Endothelial cell of umbilical vein (primary cell): Measurements from ENCODE around the gene EFNA5. TPM values are rescaled to one million over a fixed set of nuclear protein-coding genes. Genes with fewer than 3 reads are reported as not detected.

Source experiments
- BruUV-seq: library from RNA; stranded (reverse); fragments of 400-500 nt; replicated peaks from 2 replicates; lab custom pipeline; 2021; lab: Mats Ljungman, UMichigan
- CTCF ChIA-PET: fragments of 300-600, 350-600 bp; sonication (Branson Sonifier 250); formaldehyde crosslinking; loops from one replicate; lab custom pipeline; 2021; ENCODE audit warnings: antibody characterized with exemption, inconsistent platforms; lab: Charles Lee
- POLR2A ChIA-PET: fragments of 300-600, 350-600 bp; sonication (Branson Sonifier 250); formaldehyde crosslinking; loops from one replicate; lab custom pipeline; 2021; ENCODE audit warnings: antibody characterized with exemption, inconsistent platforms; lab: Charles Lee
- DNase-seq: peaks from one replicate; pipeline ENCODE4 v3.0.0-alpha.2; 2011; ENCODE audit warnings: low read depth, low spot score
- FAIRE-seq: peaks from 2 replicates; lab custom pipeline; 2011; peaks lifted over from hg19 to GRCh38; lab: Jason Lieb, UNC
- H2AFZ ChIP-seq: 2 replicates; pipeline ENCODE4 v1.6.0; 2012; ENCODE audit warnings: low read depth, low read length, control low read depth, inconsistent platforms
- H3K27ac ChIP-seq: 2 replicates; pipeline ENCODE4 v1.5.1; 2011; ENCODE audit warnings: low read depth, mild to moderate bottlenecking, control low read depth, low read length, moderate library complexity; ENCODE audit not compliant: insufficient read depth
- H3K27me3 ChIP-seq, 2 experiments: 2 replicates each; pipeline versions ENCODE4 v1.6.0 to v1.6.1; 2011; ENCODE audit warnings: low read length in 2 of 2, mixed read lengths in 1 of 2; ENCODE audit not compliant: control insufficient read depth in 2 of 2, insufficient read depth in 2 of 2
- H3K36me3 ChIP-seq, 2 experiments: 2 replicates in 1 of 2; 3 replicates in 1 of 2; pipeline ENCODE4 v1.5.1; 2011; ENCODE audit warnings: low read length in 2 of 2, mild to moderate bottlenecking in 1 of 2, moderate library complexity in 1 of 2; ENCODE audit not compliant: control insufficient read depth in 2 of 2, insufficient read depth in 2 of 2; ENCODE audit errors: extremely low read depth in 1 of 2
- H3K4me1 ChIP-seq: 3 replicates; pipeline ENCODE4 v1.5.1; 2011; ENCODE audit warnings: mild to moderate bottlenecking, low read length; ENCODE audit not compliant: control insufficient read depth, insufficient read depth; ENCODE audit errors: extremely low read depth
- H3K4me2 ChIP-seq: 2 replicates; pipeline ENCODE4 v1.6.1; 2011; ENCODE audit warnings: low read length, control low read depth, mixed read lengths; ENCODE audit not compliant: insufficient read depth
- H3K4me3 ChIP-seq, 3 experiments: fragments of 200-600 bp in 1 of 3; sonication (generic), shearing (Covaris generic) in 1 of 3; replicated peaks in 1 of 3; 2 replicates each; pipeline ENCODE4 v1.5.1; 2011 to 2016; ENCODE audit warnings: control low read depth in 3 of 3, low read length in 3 of 3, mild to moderate bottlenecking in 2 of 3, inconsistent platforms in 1 of 3, low read depth in 1 of 3, moderate library complexity in 1 of 3; ENCODE audit not compliant: insufficient read depth in 1 of 3
- H3K79me2 ChIP-seq: 2 replicates; pipeline ENCODE4 v1.6.0; 2012; ENCODE audit warnings: low read length, inconsistent platforms; ENCODE audit not compliant: control insufficient read depth, insufficient read depth
- H3K9ac ChIP-seq: replicated peaks from 2 replicates; pipeline ENCODE3; 2011; ENCODE audit warnings: low read length, control low read depth; ENCODE audit not compliant: insufficient read depth; ENCODE audit errors: extremely low read depth
- H3K9me1 ChIP-seq: replicated peaks from 3 replicates; pipeline ENCODE4 v1.6.0; 2011; ENCODE audit warnings: mild to moderate bottlenecking, low read length; ENCODE audit not compliant: control insufficient read depth, insufficient read depth; ENCODE audit errors: extremely low read depth
- H3K9me3 ChIP-seq: replicated peaks from 2 replicates; pipeline ENCODE4 v1.5.1; 2012; ENCODE audit warnings: low read length, inconsistent platforms; ENCODE audit not compliant: control insufficient read depth, insufficient read depth
- H4K20me1 ChIP-seq: replicated peaks from 2 replicates; pipeline ENCODE3; 2011; ENCODE audit warnings: mild to moderate bottlenecking, low read length; ENCODE audit not compliant: control insufficient read depth, insufficient read depth; ENCODE audit errors: extremely low read depth
- CTCF ChIP-seq, 2 donors: IDR thresholded peaks; 1 replicate in 1 of 2; 2 replicates in 1 of 2; pipeline ENCODE4 v1.5.1; 2011; ENCODE audit warnings: low read length in 2 of 2, mild to moderate bottlenecking in 2 of 2, moderate library complexity in 2 of 2, control low read depth in 1 of 2, inconsistent platforms in 1 of 2, low read depth in 1 of 2; ENCODE audit not compliant: insufficient read depth in 1 of 2; ENCODE audit errors: extremely low read depth in 1 of 2
- EZH2 ChIP-seq: IDR thresholded peaks from 2 replicates; pipeline ENCODE4 v1.6.1; 2012; ENCODE audit warnings: borderline replicate concordance, low read depth, mild to moderate bottlenecking, moderate library complexity, low read length, inconsistent platforms; ENCODE audit not compliant: severe bottlenecking
- FOS ChIP-seq: IDR thresholded peaks from 2 replicates; pipeline ENCODE4 v1.6.1; 2011; ENCODE audit warnings: mild to moderate bottlenecking, low read length, moderate library complexity, borderline replicate concordance; ENCODE audit not compliant: insufficient read depth
- GATA2 ChIP-seq: IDR thresholded peaks from 2 replicates; pipeline ENCODE4 v1.7.0; 2011; ENCODE audit warnings: low read depth, mild to moderate bottlenecking, moderate library complexity, mixed read lengths, low read length; ENCODE audit not compliant: insufficient read length, insufficient read depth
- JUN ChIP-seq: IDR thresholded peaks from 2 replicates; pipeline ENCODE4 v1.6.1; 2011; ENCODE audit warnings: borderline replicate concordance, low read depth; ENCODE audit not compliant: insufficient read length, insufficient read depth
- MAX ChIP-seq: IDR thresholded peaks from 2 replicates; pipeline ENCODE4 v1.6.1; 2011; ENCODE audit not compliant: insufficient read depth, insufficient read length
- MYC ChIP-seq: IDR thresholded peaks from one replicate; pipeline ENCODE4 v1.6.1; 2011; ENCODE audit warnings: mild to moderate bottlenecking, low read depth, low read length
- POLR2A ChIP-seq: IDR thresholded peaks from 2 replicates; pipeline ENCODE4 v1.6.1; 2012; ENCODE audit warnings: low read depth, mild to moderate bottlenecking, control low read depth, low read length
- POLR2AphosphoS5 ChIP-seq: IDR thresholded peaks from 2 replicates; pipeline ENCODE4 v1.6.1; 2012; ENCODE audit warnings: low read depth, mild to moderate bottlenecking, control low read depth, low read length, moderate library complexity; ENCODE audit not compliant: insufficient read depth
- dilution Hi-C: fragments of 300-500 bp; cut with MboI; formaldehyde crosslinking; loops from one replicate; pipeline ENCODE4 v1.15.0; 2019; ENCODE audit warnings: low sequenced_read_pairs; ENCODE audit not compliant: extremely low pct_ligation_motif_present
- intact Hi-C: fragments of 100-400 bp; cut with micrococcal nuclease; formaldehyde crosslinking; loops from one replicate; pipeline ENCODE4 v1.10.0; 2022
- polyA plus RNA-seq, 4 experiments: library from polyadenylated mRNA; depleted of rRNA in 3 of 4; stranded (reverse) in 3 of 4; unstranded in 1 of 4; fragments of >200 nt; gene quantifications; 2 replicates each; pipeline versions ENCODE4 v1.2.1 to v1.2.3, GENCODE V29; 2011 to 2012; ENCODE audit warnings: missing spikeins in 1 of 4
- total RNA-seq: library from RNA; stranded (reverse); gene quantifications from 2 replicates; pipeline ENCODE4 v1.2.3, GENCODE V29; 2021

EFNA5 gene
- total and polyA plus RNA-seq, 2 donors (not counting 3 experiments of a cell fraction or from before 2014, with no cell fraction given) = 13.6 to 22.1 TPM

GRCh38 chr5:107544476-107544875 lies 126.3 kb downstream of the EFNA5 start:
- no peak overlapping the region for H3K4me3 ChIP-seq
- peaks cover 26% of the 10 kb centered on the region for H3K4me1 ChIP-seq
- no peaks in the 10 kb centered on the region for H3K27me3 ChIP-seq
- H3K79me2 ChIP-seq = peaks cover 3% of the 10 kb centered on the region
- no peaks in the 10 kb centered on the region for H3K36me3 ChIP-seq
- no TSS peak for BruUV-seq
- H3K9ac ChIP-seq = no peak overlapping the region
- no peaks in the 10 kb centered on the region for H4K20me1 ChIP-seq
- TF ChIP-seq FOS = no peak
- no peak for TF ChIP-seq POLR2AphosphoS5
- TF ChIP-seq MYC = no peak
- no peak for TF ChIP-seq CTCF (IDR thresholded peaks at IDR 0.05; ENCODE audit: extremely low read depth in 1 of 2, insufficient read depth in 1 of 2, low read depth in 1 of 2, low read length in 2 of 2)
- intact Hi-C loops = no loop called here
- H3K9me3 ChIP-seq = no peaks in the 10 kb centered on the region
- ChIA-PET POLR2A (no interaction called here), CTCF (interaction anchor here (2.0 to 4.1 kb wide), 2 partner anchors 13 to 27 kb away, joined by 4 to 17 read pairs; no protein-coding TSS in a partner anchor)
- FAIRE-seq (no peak), DNase-seq (no peak)
- H3K27ac ChIP-seq = no peak overlapping the region
- no peak overlapping the region for H2AFZ ChIP-seq
- H3K9me1 ChIP-seq = no peaks in the 10 kb centered on the region
- H3K4me2 ChIP-seq = no peak overlapping the region
- dilution Hi-C loops = no loop called here

DNA sequence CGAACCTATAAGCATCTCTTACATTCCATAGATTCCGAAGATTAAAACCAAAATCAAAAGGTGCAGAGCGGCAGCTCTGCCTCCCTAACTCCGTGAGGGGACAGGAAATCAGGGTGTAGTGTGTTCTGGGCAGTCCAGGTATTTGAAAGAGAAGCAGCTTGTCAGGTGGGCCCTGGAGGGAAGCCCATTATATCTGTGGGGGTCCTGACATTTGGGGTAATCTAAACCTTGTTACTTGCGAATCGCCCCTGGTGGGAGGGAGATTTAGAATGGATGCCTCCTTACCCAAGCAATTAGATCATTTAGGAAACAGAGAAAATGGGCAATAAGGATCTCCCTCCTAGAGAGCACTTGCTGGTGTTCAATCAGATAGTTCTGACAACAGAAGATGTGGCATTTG lies 126.9 kb downstream of the EFNA5 start:
- H3K27me3 ChIP-seq = no peaks in the 10 kb centered on the region
- dilution Hi-C loops = no loop called here
- BruUV-seq = no TSS peak
- no peaks in the 10 kb centered on the region for H4K20me1 ChIP-seq
- no peak overlapping the region for H2AFZ ChIP-seq
- POLR2A ChIA-PET = no interaction called here
- no peak overlapping the region for H3K4me2 ChIP-seq
- intact Hi-C loops = loop anchor here (2.0 kb wide), 1 partner anchor 67 kb away; no protein-coding TSS in a partner anchor
- DNase-seq (no peak), FAIRE-seq (no peak)
- peak overlapping the region; percentile 96 for H3K27ac ChIP-seq
- no peak overlapping the region for H3K9ac ChIP-seq
- no peaks in the 10 kb centered on the region for H3K9me1 ChIP-seq
- peaks cover 3% of the 10 kb centered on the region for H3K79me2 ChIP-seq
- no peak overlapping the region for H3K4me3 ChIP-seq
- no peaks in the 10 kb centered on the region for H3K9me3 ChIP-seq
- CTCF ChIA-PET = interaction anchor here (2.7 to 4.1 kb wide), 2 partner anchors 28 kb away, joined by 17 to 24 read pairs; no protein-coding TSS in a partner anchor
- no peaks in the 10 kb centered on the region for H3K36me3 ChIP-seq
- TF ChIP-seq FOS (no peak), JUN (no peak), CTCF (IDR thresholded peaks at IDR 0.05; ENCODE audit: extremely low read depth in 1 of 2, insufficient read depth in 1 of 2, low read depth in 1 of 2, low read length in 2 of 2) (no peak), EZH2 (no peak), GATA2 (no peak), MYC (no peak), POLR2A (no peak), MAX (no peak), POLR2AphosphoS5 (no peak)
- peaks cover 26% of the 10 kb centered on the region for H3K4me1 ChIP-seq
